RWPE1 (cell line): ENCODE data around the gene SSH2.
"Not testable (repeated sequence)": the region's sequence is repeated elsewhere in the genome, so short reads cannot be mapped to it uniquely, and the experiment has no call there.

ENCODE experiments used
- CTCF ChIA-PET: fragments of 350-600 bp; sonication (Branson Sonifier 250); formaldehyde crosslinking; extraction: SDS; loops from one replicate; lab custom pipeline; 2021; lab: Yijun Ruan, JAX
- POLR2A ChIA-PET: fragments of 400-600 bp; formaldehyde crosslinking; extraction: SDS; loops from one replicate; lab custom pipeline; 2020; ENCODE audit warnings: antibody characterized with exemption; ENCODE audit not compliant: low non-redundant PET; lab: Yijun Ruan, JAX
- DNase-seq: peaks from one replicate; pipeline ENCODE4 v3.0.0; 2012; ENCODE audit warnings: low spot score
- H3K27ac ChIP-seq: fragments of 450-650 bp; 2 replicates; pipeline ENCODE4 v1.5.1; 2017
- TF ChIP-seq, protein P1 (sequence below): fragments of 450-650 bp; conservative IDR thresholded peaks from 2 replicates; pipeline ENCODE4 v1.5.1; 2017; ENCODE audit warnings: low read depth, mild to moderate bottlenecking

The SSH2 gene

DNA sequence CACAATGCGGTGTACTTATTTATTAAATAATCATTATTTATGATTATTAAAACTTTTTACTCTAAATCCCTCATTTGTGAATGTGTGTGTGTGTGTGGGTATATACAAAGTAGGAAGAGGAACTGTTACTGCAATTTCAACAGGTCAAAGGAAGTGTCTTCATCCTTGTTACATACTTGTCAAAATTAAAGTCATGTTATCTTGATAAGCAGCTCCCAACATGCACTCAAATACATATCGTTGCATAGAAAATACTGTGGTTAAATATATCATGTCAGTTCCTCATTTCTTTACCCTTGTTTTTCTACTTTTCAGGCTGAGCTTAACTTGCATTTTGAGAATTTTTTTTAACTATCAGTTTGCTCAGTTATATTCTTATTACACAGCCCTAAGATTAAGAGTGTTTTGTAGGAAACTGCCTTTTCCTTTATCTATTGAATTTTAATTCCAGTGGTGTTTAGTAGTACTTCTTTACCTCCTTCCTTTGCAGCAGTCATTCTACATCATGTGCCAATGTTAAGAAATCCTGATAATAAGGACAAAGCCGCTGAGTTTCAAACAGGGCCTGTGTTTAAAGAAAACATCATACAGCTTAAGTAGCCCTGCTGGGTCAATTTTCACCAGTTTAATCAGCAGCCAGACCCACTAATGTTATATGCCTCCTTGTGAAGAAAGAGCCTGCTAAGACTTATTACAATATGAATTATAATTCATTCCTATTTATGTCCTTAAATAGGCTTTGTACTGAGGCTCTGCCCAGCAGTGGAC is 18.6 kb upstream of the SSH2 start:
- CTCF ChIA-PET: interaction anchor here (0.6 kb wide), 1 partner anchor 17 kb away, joined by 3 read pairs; no protein-coding TSS in a partner anchor
- no peak for DNase-seq
- H3K27ac ChIP-seq: no peak overlapping the region

GRCh38 chr17:29945281-29945680 is 15.3 kb upstream of the SSH2 start:
- CTCF ChIA-PET: no interaction called here
- H3K27ac ChIP-seq: no peak overlapping the region
- TF ChIP-seq, protein P1, sequence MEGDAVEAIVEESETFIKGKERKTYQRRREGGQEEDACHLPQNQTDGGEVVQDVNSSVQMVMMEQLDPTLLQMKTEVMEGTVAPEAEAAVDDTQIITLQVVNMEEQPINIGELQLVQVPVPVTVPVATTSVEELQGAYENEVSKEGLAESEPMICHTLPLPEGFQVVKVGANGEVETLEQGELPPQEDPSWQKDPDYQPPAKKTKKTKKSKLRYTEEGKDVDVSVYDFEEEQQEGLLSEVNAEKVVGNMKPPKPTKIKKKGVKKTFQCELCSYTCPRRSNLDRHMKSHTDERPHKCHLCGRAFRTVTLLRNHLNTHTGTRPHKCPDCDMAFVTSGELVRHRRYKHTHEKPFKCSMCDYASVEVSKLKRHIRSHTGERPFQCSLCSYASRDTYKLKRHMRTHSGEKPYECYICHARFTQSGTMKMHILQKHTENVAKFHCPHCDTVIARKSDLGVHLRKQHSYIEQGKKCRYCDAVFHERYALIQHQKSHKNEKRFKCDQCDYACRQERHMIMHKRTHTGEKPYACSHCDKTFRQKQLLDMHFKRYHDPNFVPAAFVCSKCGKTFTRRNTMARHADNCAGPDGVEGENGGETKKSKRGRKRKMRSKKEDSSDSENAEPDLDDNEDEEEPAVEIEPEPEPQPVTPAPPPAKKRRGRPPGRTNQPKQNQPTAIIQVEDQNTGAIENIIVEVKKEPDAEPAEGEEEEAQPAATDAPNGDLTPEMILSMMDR: no peak
- POLR2A ChIA-PET: no interaction called here
- DNase-seq: no peak

More for the DNA sequence above, 18.6 kb upstream of the SSH2 start:
- TF ChIP-seq, protein P1: no peak
- POLR2A ChIA-PET: no interaction called here

- POLR2A ChIA-PET: no interaction called here
- TF ChIP-seq, protein P1: no peak
- CTCF ChIA-PET: interaction anchor here (2.9 kb wide), 1 partner anchor 10 kb away, joined by 11 read pairs; no protein-coding TSS in a partner anchor
- no peak for DNase-seq
- H3K27ac ChIP-seq: no peak within 1 kb of the TSS
Observed at GRCh38 chr17:29941334-29941733, 11.3 kb upstream of the SSH2 start, which contains the start of gene EFCAB5. Gene EFCAB5, plus strand, starts transcription at chr17:29941634. Its CDS starts 163 bp downstream, at chr17:29941797.

DNA sequence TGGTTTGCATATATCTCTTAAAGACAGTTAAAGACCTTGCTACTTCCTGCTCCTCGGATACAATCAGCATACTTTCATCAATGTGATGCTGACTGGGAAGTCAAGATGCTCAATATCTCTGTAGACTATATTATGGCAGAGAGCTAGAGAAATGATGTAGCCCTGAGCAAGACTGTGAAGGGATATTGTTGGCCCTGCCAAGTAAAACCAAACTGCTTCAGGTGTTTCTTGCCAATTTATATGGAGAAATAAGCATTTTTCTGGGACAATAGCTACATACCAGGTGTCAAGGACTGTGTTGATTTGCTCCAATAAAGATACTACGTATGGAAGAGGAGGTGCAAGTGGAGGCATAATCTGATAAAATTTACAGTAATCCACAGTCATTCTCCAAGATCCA is 6.7 kb upstream of the SSH2 start:
- TF ChIP-seq, protein P1: no peak
- no peak for DNase-seq
- POLR2A ChIA-PET: interaction anchor here (0.5 kb wide), 1 partner anchor 273 kb away, joined by 3 read pairs; no protein-coding TSS in a partner anchor
- no peak overlapping the region for H3K27ac ChIP-seq
- CTCF ChIA-PET: interaction anchor here (0.6 to 0.7 kb wide), 2 partner anchors 157 to 170 kb away, joined by 3 to 4 read pairs; no protein-coding TSS in a partner anchor

DNA sequence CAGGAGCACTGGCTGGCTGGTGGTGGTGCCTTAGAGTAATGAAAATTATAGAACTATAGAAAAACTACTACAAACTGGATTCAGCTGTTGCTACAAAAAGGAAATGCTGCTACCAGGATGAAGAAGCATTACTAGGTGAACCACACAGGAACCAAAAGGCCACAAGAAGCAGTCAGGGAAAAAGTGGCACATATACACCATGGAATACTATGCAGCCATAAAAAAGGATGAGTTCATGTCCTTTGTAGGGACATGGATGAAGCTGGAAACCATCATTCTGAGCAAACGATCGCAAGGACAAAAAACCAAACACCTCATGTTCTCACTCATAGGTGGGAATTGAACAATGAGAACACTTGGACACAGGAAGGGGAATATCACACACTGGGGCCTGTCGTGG is 5.9 kb upstream of the SSH2 start:
- POLR2A ChIA-PET, DNase-seq, H3K27ac ChIP-seq: not testable (repeated sequence)
- CTCF ChIA-PET: interaction anchor here (0.6 to 0.7 kb wide), 2 partner anchors 59 to 168 kb away, joined by 3 to 7 read pairs; no protein-coding TSS in a partner anchor

DNA sequence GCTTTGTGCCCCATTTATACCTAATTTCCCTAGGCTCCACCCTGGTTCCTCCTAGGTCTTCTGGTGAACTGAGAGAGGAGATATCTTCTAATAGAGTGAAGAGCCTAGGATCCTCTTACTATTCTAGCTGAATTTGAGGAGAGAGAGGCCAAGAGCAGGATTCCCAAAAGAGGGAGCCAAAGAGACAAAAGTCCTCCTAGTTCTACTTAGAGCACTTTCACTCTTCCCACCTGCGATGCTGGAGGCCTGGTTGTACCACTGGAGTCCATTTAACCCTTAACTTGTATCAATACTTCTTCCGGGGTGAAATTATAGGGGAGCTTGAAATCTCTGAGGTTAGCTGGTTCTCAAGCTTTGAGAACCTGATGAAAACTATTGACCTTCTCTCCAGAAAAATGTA is 3.4 kb upstream of the SSH2 start:
- TF ChIP-seq, protein P1: peak; percentile 21
- no peak overlapping the region for H3K27ac ChIP-seq
- ChIA-PET POLR2A (no interaction called here), CTCF (interaction anchor here (0.6 to 1.9 kb wide), 9 partner anchors 88 to 1764 kb away, joined by 3 to 7 read pairs (median 3); no protein-coding TSS in a partner anchor)
- no peak for DNase-seq
